ENCODE measurements around the gene TAPBP.
A peak's percentile ranks its signal among the peaks of the same experiment; 100 is the strongest.

Gene TAPBP

DNA sequence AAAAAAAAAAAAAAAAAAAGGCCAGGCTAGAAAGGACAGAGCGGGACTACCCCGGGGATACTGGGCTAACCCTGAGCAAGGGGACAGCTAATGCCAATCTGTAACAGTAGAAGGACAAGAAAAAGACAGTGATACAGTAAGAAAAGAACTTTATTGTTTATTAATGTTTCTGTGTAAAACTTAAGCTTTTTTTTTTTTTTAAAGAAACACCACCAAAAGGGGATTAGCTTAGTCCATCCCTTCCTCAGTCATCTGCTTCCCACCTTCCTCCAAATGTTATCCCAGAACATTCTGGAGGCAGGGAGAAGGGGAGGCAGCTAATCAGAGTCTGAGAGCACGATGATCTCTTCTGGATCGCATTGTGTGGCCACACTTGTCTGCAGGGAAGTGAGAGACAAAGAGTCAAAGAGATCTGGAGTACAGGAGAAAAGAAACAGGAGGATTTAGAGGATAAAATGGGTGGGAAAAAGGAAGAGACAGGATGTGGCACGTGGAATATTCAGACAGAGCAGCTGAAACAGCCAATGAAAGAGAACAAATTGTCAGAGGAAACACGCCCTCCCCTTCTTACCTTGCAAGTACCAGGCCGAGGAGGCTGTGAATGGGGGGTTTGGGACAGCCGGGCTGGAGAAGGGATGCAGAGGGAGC is 4.7 kb upstream of the TAPBP start:
- no peak for DNase-seq

DNA sequence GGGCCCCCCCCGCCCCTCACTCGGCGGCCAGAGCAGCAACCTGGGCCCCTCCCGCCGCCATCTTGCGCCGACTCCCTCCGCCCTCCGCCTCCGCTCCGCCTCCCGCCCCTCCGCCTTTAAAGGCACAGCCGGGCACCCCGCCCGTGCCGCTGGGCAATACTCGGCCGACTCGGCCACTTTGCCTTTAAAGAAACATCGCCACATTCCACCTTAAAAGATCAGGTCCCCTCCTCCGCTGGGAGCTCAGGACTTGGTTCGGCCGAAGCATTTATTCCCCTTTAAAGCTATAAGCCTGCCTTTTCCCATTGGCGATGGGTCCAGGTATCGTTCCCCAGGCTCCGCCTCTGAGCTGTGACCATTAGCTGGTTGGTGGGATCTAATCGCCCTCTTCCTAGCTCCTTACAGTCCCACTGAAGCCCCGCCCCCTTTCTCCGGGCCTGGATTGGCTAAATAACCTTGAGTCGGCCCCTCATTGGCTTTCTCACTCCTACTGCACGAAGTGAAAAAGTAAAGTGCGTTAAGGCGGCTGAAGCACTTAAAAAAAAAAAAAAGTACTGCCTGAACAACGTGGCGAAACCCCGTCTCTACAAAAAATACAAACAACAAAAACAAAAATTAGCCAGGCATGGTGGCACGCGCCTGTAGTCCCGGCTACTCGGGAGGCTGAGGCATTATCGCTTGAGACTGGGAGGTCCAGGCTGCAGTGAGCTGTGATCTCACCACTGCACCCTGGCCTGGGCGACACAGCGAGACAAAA is 4.0 kb upstream of the TAPBP start, which contains the start of gene ZBTB22:
Gene ZBTB22 (minus strand): TSS at position 76 of the 757 bp plus-strand sequence. CDS start 828 bp downstream, outside the sequence.
- DNase-seq: peak; percentile 85

DNA sequence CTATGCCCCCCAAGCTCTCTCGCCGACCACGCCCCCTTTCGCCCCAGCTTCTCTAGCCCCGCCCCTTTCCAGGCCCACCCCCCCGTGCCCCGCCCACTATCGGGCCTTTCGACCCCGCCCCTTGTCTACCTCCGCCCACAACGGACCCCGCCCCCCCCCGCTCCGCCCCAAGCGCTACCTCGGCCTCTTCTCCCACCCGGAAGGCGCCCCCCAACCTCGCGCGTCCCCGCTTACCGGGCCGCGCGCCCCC is 3.5 kb upstream of the TAPBP start:
- DNase-seq: no peak

DNA sequence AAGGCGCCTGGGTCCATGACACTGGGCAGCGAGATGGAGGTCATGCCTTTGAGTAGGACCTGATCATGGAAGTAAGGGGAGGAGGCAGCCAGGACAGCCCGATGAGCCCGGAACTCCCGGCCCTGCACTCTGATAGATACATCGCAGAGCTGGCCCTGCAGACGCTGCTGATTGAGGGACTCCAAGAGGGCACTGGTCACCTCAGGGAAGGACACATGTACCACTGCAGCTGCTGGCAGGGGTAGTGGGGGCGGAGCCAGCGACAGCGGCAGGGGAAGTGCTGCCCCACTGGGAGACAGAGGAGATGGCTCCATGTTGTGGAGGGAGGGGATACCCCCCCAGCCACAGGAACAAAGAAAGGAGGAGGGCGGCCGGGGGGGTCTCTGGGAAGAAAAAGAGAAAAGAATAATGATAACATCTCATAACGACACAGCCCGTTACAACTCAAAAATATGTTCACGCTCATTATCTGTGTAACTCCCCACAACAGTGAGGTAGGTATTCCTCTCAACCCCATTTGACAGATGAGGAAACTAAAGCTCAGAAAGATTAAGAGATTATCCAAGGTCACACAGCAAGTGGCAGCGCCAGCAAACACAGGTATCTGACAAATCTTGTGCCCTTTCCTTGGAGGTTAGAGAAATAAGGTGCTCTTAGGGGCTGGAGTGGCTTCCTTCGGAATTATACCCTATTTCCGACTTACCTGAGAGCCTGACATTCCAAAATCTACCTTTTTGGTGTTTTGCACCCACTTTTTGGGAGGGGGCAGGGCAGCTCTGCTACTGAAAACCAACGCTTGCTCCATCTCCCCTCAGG is 2.9 kb upstream of the TAPBP start:
- DNase-seq: no peak

DNA sequence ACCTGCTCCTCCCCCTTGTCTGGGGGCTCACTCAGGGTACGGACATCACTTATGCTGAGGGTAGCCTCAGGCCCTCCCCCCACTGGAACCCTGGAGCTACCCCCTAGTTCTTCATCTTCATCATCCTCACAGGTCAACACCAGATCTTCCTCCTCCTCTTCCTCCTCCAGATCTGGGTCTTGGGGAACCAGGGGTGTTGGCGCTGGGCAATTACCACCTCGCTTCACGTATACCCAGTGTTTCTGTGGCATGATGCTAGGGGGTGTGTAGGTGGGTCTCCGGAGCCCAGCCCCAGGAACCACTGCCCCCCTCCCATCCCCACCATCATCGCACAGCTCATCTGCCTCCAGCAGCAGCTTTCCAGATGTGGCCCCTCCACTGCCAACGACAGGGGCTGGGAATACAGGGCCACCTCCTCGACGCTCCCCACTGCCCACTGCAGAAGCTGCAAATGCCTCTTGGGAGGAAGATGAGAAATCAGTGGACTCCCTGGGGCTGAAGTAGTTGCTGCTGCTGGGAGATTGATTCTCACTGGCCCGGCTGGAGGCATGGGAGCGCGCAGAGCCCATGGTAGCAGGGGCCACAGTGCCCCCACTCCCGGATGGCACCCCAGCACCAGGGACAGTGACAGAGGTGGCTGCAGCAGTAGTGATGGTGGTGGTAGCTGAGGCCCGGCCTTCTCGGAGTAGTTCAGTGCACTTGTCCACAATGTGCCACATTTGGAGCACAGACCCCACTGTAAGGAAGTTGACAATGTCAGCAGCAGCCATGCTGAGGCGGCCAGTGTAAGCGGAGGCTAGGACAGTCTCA is 2.1 kb upstream of the TAPBP start:
- no peak for DNase-seq

DNA sequence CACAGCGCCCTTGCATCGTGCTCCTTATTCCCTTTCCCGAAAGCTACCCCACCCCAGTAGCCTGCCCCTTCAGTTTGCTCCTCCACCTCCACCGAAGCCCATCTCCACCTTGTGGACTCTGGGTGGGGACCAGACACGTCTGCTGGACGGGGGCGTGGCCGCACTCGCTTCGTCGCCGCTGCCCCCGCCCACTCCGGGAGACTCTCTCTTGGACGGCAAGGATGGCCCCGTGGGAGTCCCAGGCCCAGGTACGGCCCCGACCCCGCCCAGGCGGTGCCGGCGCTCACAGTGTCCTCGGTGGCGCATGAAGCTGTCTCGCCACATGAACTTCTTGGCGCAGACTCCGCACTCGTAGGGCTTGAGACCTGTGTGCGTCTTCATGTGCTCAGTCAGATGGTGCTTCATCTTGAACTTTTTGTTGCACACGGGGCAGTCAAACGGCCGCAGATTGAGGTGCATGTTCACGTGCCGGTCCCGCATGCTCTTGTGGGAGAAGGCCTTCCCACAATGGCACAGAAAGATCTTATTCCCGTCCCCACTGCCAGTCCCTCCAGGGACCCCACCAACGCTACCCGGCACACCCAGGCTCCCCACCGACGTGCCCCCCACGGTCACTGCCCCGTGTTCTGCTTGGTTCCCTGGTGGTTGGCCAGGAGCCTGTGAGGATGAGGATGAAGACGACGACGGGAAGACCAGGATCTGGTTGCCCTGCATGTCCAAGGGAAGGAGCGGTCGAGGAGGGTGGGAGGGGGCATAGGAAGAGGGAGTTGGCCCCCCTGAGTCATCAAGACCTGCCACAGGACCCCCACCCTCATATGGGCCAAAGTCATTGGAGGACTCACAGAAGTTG is 1.3 kb upstream of the TAPBP start:
- DNase-seq: no peak

DNA sequence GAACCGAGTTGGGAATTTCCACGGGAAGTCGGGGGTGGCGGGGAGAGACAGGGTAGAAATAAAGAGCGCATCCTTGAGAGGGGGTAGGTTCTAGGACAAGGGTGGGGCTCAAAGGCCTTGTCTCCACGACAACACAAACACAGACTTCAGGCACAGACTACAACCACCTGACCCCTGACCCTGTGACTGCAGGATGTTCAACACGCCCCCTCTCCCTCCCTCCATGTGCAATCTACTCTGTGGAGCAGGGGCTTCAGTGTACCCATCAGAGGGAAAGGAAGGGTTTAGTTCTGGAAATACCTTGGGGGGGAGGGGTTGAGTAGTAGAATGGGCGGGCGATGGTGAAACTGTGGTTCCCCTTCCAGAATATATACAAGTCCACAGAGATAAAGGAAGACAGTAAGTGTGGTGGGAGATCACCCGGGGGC is 651 bp upstream of the TAPBP start:
- DNase-seq: peak; percentile 37

DNA sequence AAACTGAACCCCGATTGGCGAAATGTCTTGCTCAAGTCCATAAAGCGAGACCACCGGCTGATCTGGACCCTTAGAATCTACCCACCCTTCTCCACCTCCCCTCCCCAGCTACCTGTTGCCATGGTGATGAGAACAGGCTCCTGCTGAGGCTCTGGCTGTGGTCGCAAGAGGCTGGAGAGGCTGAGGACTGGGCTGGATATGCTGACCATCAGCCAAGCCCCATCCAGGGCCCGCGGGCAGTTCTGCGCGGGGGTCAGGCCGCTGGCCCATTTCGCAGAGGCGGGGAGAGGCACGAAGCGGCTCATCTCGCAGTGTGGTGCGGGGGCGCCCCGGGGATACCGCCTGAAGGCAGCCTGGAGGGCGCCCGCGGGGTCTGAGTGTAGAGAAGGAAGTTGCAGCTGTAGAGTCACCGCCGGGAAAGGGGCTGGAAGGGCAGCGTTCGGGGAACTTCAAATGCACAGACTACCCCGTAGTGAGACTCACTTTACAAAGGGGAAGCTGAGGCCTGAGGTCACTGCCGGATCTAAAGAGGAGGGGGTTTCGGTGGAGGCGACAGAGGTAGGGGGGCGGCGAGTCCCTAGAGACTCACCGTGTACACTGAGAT is 671 bp downstream of the TAPBP start:
- DNase-seq: peak; percentile 54

DNA sequence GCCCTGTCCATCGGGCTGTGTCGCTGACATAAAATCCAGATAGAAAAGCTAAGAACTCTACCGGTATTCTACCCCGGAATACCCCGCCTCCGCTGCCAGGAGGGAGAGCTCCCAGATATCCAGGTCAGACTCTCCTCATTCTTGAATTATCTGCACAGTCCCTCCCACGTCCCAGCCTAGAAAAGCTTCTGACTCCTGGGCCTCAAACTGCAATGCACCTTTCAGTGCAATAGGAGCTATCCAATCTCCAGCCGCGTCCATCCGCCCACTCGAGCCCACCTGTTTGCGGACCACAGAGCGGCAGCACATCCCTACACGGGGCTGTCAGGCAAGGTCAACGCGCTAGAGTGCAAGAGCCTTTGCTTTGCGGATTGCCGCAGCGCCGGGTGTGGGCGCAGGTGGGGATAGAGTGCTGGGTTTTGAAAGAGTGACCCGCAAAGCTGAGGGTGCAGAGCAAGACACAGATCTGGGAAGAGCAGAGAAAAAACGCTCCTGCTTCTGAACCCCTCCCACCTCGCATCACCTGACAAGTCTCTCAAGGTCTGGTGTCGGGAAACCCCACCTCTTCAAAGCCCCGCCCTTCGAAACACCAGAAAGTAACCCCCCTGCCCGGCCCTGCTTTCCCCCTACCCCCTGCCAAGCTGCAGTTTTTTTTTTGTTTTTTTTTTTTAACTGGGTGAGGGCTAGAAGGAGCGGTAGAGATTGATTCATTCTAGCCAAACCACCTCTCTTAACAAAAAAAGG is 1.3 kb downstream of the TAPBP start:
- DNase-seq: peak; percentile 58

DNA sequence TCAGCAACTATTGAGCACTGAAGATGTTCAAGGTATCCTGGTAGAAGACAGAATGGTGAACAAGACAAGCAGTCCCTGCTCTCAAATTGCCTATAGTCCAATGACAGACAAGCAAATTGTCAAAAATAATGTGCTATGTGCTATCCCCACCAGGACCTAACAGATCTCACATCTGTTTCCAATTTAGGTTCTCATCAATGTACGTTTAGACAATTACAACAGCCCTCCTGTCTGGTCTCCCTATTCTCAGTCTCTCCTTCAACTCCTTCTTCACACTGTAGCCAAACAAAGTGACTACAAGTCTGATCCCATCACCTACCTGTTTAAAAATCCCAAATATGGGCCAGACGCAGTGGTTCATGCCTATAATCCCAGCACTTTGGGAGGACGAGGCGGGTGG is 7.5 kb downstream of the TAPBP start:
- DNase-seq: no peak

DNA sequence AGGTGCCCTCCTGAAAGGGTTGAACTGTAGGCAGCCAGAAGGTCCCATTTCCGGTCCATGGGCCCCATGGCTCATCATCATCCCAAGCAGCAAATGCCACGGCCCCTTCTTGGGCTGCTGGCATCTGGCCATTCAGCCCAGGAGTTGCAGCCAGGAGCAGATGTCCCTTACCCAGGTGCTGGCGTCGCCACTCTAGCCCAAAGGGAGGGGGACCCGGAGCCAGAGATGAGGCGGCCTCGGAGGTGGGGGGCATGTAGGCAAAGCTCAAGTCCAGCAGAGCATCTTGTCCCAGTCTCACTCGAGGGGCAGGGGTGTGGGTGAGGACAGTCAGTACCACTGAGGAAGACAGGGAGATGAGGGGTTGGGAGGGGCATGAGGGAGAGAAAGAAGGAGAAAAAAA is 8.8 kb downstream of the TAPBP start:
- no peak for DNase-seq

DNA sequence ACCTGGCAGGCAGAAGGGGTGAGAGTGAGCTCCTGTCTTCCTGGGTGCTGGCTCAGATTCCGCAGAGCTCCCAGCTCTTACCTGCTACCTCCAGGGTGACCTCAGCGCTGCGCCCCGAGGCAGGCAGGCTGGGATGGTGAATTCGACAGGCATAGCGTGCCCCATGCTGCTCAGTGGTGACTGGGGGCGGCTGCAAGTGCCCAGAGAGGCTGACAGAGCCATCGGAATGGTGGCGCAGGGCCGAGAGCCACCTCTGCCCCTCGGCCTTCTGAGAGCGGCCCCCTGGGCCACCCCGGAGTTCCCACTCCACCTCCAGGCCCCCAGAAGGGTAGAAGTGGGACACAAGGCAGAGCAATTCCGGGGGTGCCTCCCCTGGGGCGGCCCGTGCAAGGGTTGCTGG is 9.7 kb downstream of the TAPBP start:
- DNase-seq: no peak

DNA sequence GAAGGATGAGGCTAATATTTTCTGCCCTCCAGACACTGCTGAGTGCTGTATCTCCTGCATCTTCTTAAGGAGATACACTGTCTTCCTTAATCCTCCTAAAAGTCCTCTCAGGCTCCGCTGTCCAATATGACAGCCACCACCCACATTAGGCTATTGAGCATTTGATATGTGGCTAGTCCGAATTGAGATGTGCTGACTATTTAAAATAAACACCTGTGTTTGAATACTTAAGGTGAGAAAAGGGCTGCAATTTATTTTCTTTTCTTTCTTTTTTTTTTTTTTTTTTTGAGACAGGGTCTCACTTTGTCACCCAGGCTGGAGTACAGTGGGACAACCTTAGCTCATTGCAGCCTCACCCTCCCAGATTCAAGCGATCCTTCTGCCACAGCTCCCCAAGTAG is 12.0 kb downstream of the TAPBP start:
- DNase-seq: no peak

DNA sequence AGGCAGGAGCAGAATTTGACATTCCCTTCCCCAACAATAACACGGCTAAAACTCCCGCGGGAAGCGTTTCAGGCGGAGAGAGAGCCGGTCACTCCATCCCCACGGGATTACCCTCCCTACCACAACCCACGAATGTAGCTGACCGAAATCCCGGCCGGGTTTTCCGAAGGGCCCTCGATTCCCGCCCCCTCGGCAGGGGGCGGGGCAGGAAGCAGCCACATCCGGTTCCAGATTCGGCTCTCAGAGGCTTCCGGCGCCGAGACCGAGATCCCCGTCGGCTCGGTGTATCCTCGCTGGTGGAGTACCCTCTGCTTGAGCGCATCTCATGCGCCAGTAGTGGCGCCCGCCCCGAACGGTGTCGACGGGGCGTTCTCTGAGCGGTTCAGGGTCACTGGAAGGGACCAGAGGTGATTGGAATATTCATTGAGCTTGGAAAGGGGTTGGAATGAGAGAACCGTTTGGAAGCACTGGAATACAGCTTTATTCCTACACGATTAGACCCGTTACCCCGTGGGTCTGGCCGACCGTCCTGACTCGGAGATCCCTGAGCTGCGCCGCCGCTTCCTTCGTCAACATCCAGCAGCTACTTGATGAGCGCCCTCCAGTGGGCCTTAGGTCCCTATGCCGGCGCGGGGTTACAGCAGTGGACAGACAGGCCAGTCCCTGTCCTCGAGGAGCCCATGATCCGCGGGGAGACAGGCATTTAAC is 14.5 kb downstream of the TAPBP start:
- DNase-seq: peak; percentile 84

DNA sequence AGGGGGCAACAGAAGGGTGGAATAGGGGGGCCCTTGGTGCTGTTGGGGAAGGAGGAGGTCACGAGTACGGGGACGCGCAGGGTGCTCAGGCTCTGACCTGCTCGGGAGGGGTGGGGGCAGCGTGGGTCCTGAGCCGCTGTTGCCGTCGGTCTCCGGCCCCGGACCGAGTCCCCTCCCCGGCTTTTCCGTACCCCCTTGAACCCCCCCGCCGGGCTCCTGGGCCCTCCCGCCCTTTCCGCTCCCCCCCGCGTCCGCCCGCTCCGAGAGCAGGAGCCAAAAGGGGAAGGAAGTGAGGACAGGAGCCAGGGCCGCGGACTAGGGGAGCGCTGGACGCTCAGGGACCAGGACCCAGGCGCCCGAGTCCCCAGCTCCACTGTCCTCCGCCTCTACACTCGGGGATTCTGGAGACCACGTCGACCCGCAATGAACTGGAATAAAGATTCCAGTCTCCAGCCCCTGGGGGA is 15.1 kb downstream of the TAPBP start, which contains the start of gene RGL2:
Gene RGL2 (minus strand): TSS at position 170 of the 464 bp plus-strand sequence. CDS start 332 bp downstream, outside the sequence.
- peak; percentile 57 for DNase-seq

DNA sequence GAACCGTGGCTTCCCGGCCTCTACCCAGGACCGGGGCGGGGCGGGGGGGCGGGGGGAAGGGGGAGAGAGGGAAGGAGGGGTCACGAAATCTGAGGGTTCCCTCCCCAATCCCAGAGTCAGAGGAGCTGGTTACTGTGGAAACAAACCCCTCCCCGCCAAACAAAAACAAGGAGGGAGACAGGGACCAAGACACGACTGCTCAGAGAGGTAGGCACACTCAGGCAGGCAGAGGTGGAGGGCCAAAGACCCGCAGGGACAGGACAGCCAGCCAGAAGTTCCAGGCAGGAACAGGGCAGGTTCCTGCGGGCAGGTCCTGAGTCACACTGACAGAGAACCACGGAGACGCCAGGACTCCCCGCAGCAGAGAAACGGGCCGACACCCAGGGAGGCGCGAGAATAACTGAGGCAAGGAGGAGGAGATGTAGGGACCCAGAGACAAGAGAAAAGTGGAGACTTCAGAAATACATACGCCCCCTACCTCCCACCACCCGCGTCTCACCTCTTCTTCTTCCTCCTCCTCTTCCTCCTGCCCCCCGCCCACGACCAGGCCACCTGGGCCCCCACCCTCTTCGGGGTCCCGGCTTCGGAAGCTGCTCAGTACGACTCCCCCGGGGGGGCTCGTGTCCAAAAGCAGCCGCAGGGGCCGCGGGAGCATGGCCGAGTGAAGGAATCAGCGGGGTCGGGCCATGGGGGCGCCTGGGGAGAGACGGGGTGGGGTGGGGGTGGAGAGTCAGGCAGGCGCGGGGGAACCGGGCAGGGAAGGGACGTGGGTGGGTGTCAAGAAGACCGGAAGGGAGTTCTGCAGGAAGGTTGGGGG is 15.7 kb downstream of the TAPBP start:
- peak; percentile 42 for DNase-seq

DNA sequence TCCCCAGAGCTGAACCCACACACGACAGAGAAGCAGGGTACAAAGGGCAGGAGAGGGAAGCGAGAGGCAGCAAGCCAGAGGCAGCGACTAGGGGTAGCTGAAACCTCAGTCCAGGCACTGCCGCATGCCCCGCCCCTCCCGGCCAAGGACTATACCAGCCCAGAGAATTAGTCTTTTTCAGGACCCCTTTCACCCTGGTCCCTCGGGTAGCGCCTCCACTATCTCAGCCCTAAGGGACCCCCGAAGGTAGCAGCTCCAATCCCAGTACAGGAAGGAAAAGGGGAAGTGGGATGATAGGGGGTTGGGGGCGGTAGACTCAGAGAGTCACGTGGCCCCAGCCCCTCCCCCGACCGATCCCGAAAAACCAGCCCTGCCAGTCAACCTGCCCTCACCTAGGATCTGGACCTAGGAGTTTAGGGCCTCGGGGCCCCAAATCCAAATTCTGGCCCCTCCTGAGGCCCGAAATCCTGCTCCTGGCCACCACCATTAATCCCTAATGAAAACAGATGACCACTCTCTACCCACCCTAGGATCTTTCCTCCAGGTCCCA is 16.4 kb downstream of the TAPBP start:
- no peak for DNase-seq

DNA sequence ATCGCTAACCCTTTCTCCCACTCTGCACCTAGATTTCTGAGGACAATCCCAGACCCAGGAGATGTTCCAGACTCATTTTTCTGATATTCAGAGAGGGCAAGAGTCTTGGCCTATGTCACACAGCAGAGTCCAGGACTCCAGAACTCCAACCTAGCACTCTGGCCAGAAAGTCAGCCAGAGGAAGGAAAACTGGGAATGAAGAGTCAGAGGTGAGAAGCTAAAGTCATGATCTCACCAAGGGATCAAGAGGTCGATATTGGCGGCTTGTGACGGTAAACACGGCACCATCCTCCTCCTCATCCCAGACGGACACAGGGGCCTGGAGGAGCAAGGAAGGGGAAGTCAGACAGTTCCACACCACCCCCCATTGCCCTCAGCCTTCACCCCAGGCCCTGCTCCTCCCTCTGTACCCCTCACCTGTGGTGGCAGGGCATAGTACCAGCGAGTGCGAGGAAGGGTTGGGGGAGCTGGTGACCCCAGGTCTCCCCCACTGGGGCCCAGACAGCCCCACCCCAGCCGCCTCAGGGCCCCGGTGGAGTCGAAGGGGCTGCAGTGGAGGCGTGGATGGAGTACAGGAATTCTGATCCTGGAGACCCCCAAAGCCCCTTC is 17.0 kb downstream of the TAPBP start:
- no peak for DNase-seq

All from NK-92 treated with Interleukin-12 subunit alpha and Interleukin-12 subunit beta, amount 100 ng/mL, for 24 hours (cell line).